ENCODE measurements around the gene PRKCB.

Gene PRKCB

GRCh38 chr16:23843143-23843542 is 7.4 kb downstream of the PRKCB start:
- no peak overlapping the region for H3K9ac ChIP-seq (ENCODE audit: low read depth, low read length)

GRCh38 chr16:23847251-23847650 is 11.5 kb downstream of the PRKCB start:
- Histone ChIP-seq H3K9ac (ENCODE audit: low read depth, low read length) (no peak overlapping the region), H3K4me1 (ENCODE audit: insufficient read depth, low read length) (no peaks in the 10 kb centered on the region), H3K36me3 (ENCODE audit: insufficient read depth, low read length) (no peaks in the 10 kb centered on the region), H3K9me3 (ENCODE audit: control insufficient read depth, insufficient read depth, low read length) (no peaks in the 10 kb centered on the region)

More at GRCh38 chr16:23843143-23843542, 7.4 kb downstream of the PRKCB start:
- Histone ChIP-seq H3K4me1 (ENCODE audit: insufficient read depth, low read length) (no peaks in the 10 kb centered on the region), H3K9me3 (ENCODE audit: control insufficient read depth, insufficient read depth, low read length) (no peaks in the 10 kb centered on the region), H3K36me3 (ENCODE audit: insufficient read depth, low read length) (no peaks in the 10 kb centered on the region)

- H3K9me3 ChIP-seq (ENCODE audit: control insufficient read depth, insufficient read depth, low read length): no peaks in the 10 kb centered on the region
- no peaks in the 10 kb centered on the region for H3K4me1 ChIP-seq (ENCODE audit: insufficient read depth, low read length)
- H3K9ac ChIP-seq (ENCODE audit: low read depth, low read length): no peak overlapping the region
- no peaks in the 10 kb centered on the region for H3K36me3 ChIP-seq (ENCODE audit: insufficient read depth, low read length)
Measured at GRCh38 chr16:23847948-23848347, 12.2 kb downstream of the PRKCB start.

GRCh38 chr16:23848958-23849357 is 13.2 kb downstream of the PRKCB start:
- H3K36me3 ChIP-seq (ENCODE audit: insufficient read depth, low read length): no peaks in the 10 kb centered on the region
- no peaks in the 10 kb centered on the region; the same call in 1 of the 2 replicates for H3K9me3 ChIP-seq (ENCODE audit: control insufficient read depth, insufficient read depth, low read length)
- H3K4me1 ChIP-seq (ENCODE audit: insufficient read depth, low read length): no peaks in the 10 kb centered on the region
- no peak overlapping the region for H3K9ac ChIP-seq (ENCODE audit: low read depth, low read length)

- Histone ChIP-seq H3K36me3 (ENCODE audit: insufficient read depth, low read length) (no peaks in the 10 kb centered on the region), H3K9ac (ENCODE audit: low read depth, low read length) (no peak overlapping the region), H3K9me3 (ENCODE audit: control insufficient read depth, insufficient read depth, low read length) (no peaks in the 10 kb centered on the region; the same call in 1 of the 2 replicates), H3K4me1 (ENCODE audit: insufficient read depth, low read length) (no peaks in the 10 kb centered on the region; the same call in 1 of the 2 replicates)
Measured at GRCh38 chr16:23852794-23853562, 17.2 kb downstream of the PRKCB start.

- Histone ChIP-seq H3K36me3 (ENCODE audit: insufficient read depth, low read length) (no peaks in the 10 kb centered on the region), H3K4me1 (ENCODE audit: insufficient read depth, low read length) (no peaks in the 10 kb centered on the region; the same call in 1 of the 2 replicates), H3K9me3 (ENCODE audit: control insufficient read depth, insufficient read depth, low read length) (no peaks in the 10 kb centered on the region; the same call in 1 of the 2 replicates), H3K9ac (ENCODE audit: low read depth, low read length) (no peak overlapping the region)
Measured at GRCh38 chr16:23855010-23855409, 19.2 kb downstream of the PRKCB start.

- H3K36me3 ChIP-seq (ENCODE audit: insufficient read depth, low read length): no peaks in the 10 kb centered on the region
- no peaks in the 10 kb centered on the region; the same call in 1 of the 2 replicates for H3K4me1 ChIP-seq (ENCODE audit: insufficient read depth, low read length)
- no peaks in the 10 kb centered on the region; the same call in 1 of the 2 replicates for H3K9me3 ChIP-seq (ENCODE audit: control insufficient read depth, insufficient read depth, low read length)
- H3K9ac ChIP-seq (ENCODE audit: low read depth, low read length): no peak overlapping the region
Measured at GRCh38 chr16:23856251-23856709, 20.5 kb downstream of the PRKCB start.

- Histone ChIP-seq H3K9ac (ENCODE audit: low read depth, low read length) (no peak overlapping the region), H3K9me3 (ENCODE audit: control insufficient read depth, insufficient read depth, low read length) (no peaks in the 10 kb centered on the region; the same call in 1 of the 2 replicates), H3K4me1 (ENCODE audit: insufficient read depth, low read length) (no peaks in the 10 kb centered on the region; the same call in 1 of the 2 replicates), H3K36me3 (ENCODE audit: insufficient read depth, low read length) (no peaks in the 10 kb centered on the region)
Measured at GRCh38 chr16:23857256-23857880, 21.6 kb downstream of the PRKCB start.

- H3K9me3 ChIP-seq (ENCODE audit: control insufficient read depth, insufficient read depth, low read length): no peaks in the 10 kb centered on the region; the same call in 1 of the 2 replicates
- H3K36me3 ChIP-seq (ENCODE audit: insufficient read depth, low read length): no peaks in the 10 kb centered on the region
- H3K4me1 ChIP-seq (ENCODE audit: insufficient read depth, low read length): no peaks in the 10 kb centered on the region; the same call in 1 of the 2 replicates
- no peak overlapping the region for H3K9ac ChIP-seq (ENCODE audit: low read depth, low read length)
Measured at GRCh38 chr16:23857881-23858269, 22.1 kb downstream of the PRKCB start.

- Histone ChIP-seq H3K36me3 (ENCODE audit: insufficient read depth, low read length) (no peaks in the 10 kb centered on the region), H3K4me1 (ENCODE audit: insufficient read depth, low read length) (no peaks in the 10 kb centered on the region; the same call in 1 of the 2 replicates), H3K9ac (ENCODE audit: low read depth, low read length) (no peak overlapping the region), H3K9me3 (ENCODE audit: control insufficient read depth, insufficient read depth, low read length) (no peaks in the 10 kb centered on the region)
Measured at GRCh38 chr16:23858542-23858941, 22.8 kb downstream of the PRKCB start.

GRCh38 chr16:23859713-23860269 is 24.0 kb downstream of the PRKCB start:
- Histone ChIP-seq H3K4me1 (ENCODE audit: insufficient read depth, low read length) (no peaks in the 10 kb centered on the region; the same call in 1 of the 2 replicates), H3K36me3 (ENCODE audit: insufficient read depth, low read length) (no peaks in the 10 kb centered on the region), H3K9ac (ENCODE audit: low read depth, low read length) (no peak overlapping the region), H3K9me3 (ENCODE audit: control insufficient read depth, insufficient read depth, low read length) (no peaks in the 10 kb centered on the region)

GRCh38 chr16:23861874-23862273 is 26.1 kb downstream of the PRKCB start:
- Histone ChIP-seq H3K4me1 (ENCODE audit: insufficient read depth, low read length) (peaks cover 5% of the 10 kb centered on the region; the same call in 1 of the 2 replicates), H3K9me3 (ENCODE audit: control insufficient read depth, insufficient read depth, low read length) (no peaks in the 10 kb centered on the region)

GRCh38 chr16:23862556-23862955 is 26.8 kb downstream of the PRKCB start:
- Histone ChIP-seq H3K9me3 (ENCODE audit: control insufficient read depth, insufficient read depth, low read length) (no peaks in the 10 kb centered on the region), H3K4me1 (ENCODE audit: insufficient read depth, low read length) (0 out of 2 replicates have a peak, but pooled peaks cover 5% of the 10 kb centered on the region), H3K9ac (ENCODE audit: low read depth, low read length) (no peak overlapping the region), H3K36me3 (ENCODE audit: insufficient read depth, low read length) (no peaks in the 10 kb centered on the region)

More at GRCh38 chr16:23861874-23862273, 26.1 kb downstream of the PRKCB start:
- Histone ChIP-seq H3K9ac (ENCODE audit: low read depth, low read length) (no peak overlapping the region), H3K36me3 (ENCODE audit: insufficient read depth, low read length) (no peaks in the 10 kb centered on the region)

Measured in ES-I3 (cell line).